ENCODE data around the gene ACSS1.

ACSS1 gene

GRCh38 chr20:25054096-25054820 is 3.7 kb downstream of the ACSS1 start:
- ChIA-PET CTCF (no interaction called here), POLR2A (interaction anchor here (0.6 to 0.7 kb wide), 2 partner anchors 44 to 61 kb away, joined by 3 to 4 read pairs; no protein-coding TSS in a partner anchor)
- TF ChIP-seq FOXA1 (IDR thresholded peaks at IDR 0.05) (no peak), BHLHE40 (IDR thresholded peaks at IDR 0.05; ENCODE audit: borderline replicate concordance) (no peak), PKNOX1 (IDR thresholded peaks at IDR 0.05) (no peak), TARDBP (IDR thresholded peaks at IDR 0.05) (no peak), CTBP1 (IDR thresholded peaks at IDR 0.05; ENCODE audit: borderline replicate concordance) (no peak), ARNT (IDR thresholded peaks at IDR 0.05) (no peak), SP1 (IDR thresholded peaks at IDR 0.05) (no peak), L3MBTL2 (conservative IDR thresholded peaks at IDR 0.05) (no peak), ZNF384 (IDR thresholded peaks at IDR 0.05) (no peak), NFRKB (IDR thresholded peaks at IDR 0.05) (no peak), SUZ12 (IDR thresholded peaks at IDR 0.05) (no peak), ELF4 (IDR thresholded peaks at IDR 0.05) (no peak), FOXM1 (IDR thresholded peaks at IDR 0.05; ENCODE audit: borderline replicate concordance) (no peak), FOXK2 (IDR thresholded peaks at IDR 0.05) (no peak), HDGF (IDR thresholded peaks at IDR 0.05; ENCODE audit: borderline replicate concordance) (no peak), LEF1 (IDR thresholded peaks at IDR 0.05; ENCODE audit: borderline replicate concordance) (no peak)
- no peak for DNase-seq (ENCODE audit: extremely low spot score)

DNA sequence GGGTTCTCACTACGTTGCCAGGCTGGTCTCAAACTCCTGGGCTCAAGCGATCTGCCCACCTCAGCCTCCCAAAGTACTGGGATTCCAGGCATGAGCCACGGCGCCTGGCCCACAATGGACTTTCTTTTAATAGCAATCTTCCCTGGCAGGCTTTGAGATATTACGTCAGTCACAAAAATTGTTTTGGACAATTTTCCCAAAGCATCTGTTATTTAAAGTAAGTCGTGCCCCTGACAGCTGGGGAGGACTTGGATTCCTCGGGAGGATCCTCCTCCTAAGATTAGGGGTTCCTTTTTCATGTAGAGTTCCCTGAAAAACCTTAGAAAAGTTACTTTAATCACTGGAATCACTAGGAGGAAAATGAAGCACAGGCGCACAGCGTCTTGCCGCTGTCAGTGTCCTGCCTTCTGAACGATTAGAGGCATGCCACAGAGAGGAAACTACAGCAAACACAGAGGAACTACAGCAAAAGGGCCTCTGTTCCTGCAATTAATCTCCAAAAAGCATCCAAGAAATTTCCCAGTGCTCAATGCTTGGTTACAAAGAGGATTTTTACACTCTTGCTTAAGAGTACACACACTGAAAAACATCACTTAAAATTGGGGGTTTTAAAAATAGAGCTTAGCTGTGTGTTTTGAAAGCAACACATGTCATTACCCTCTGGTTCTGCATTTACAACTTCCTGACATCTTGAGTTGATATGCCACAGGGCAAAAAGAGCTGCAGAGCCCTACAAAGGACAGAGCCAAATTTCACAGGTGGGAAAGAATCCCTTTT is 4.5 kb downstream of the ACSS1 start:
- CTCF ChIA-PET = no interaction called here
- no peak for DNase-seq (ENCODE audit: extremely low spot score)
- POLR2A ChIA-PET = interaction anchor here (0.7 kb wide), 1 partner anchor 60 kb away, joined by 4 read pairs; no protein-coding TSS in a partner anchor
- TF ChIP-seq TARDBP (IDR thresholded peaks at IDR 0.05) = no peak
- no peak for TF ChIP-seq CTBP1 (IDR thresholded peaks at IDR 0.05; ENCODE audit: borderline replicate concordance)
- no peak for TF ChIP-seq HDGF (IDR thresholded peaks at IDR 0.05; ENCODE audit: borderline replicate concordance)
- no peak for TF ChIP-seq FOXM1 (IDR thresholded peaks at IDR 0.05; ENCODE audit: borderline replicate concordance)
- no peak for TF ChIP-seq SP1 (IDR thresholded peaks at IDR 0.05)
- TF ChIP-seq NFRKB (IDR thresholded peaks at IDR 0.05) = no peak
- no peak for TF ChIP-seq FOXK2 (IDR thresholded peaks at IDR 0.05)
- TF ChIP-seq LEF1 (IDR thresholded peaks at IDR 0.05; ENCODE audit: borderline replicate concordance) = no peak
- no peak for TF ChIP-seq PKNOX1 (IDR thresholded peaks at IDR 0.05)
- TF ChIP-seq ZNF384 (IDR thresholded peaks at IDR 0.05) = no peak
- TF ChIP-seq L3MBTL2 (conservative IDR thresholded peaks at IDR 0.05) = no peak
- TF ChIP-seq FOXA1 (IDR thresholded peaks at IDR 0.05) = no peak
- no peak for TF ChIP-seq ELF4 (IDR thresholded peaks at IDR 0.05)
- TF ChIP-seq SUZ12 (IDR thresholded peaks at IDR 0.05) = no peak
- no peak for TF ChIP-seq ARNT (IDR thresholded peaks at IDR 0.05)
- no peak for TF ChIP-seq BHLHE40 (IDR thresholded peaks at IDR 0.05; ENCODE audit: borderline replicate concordance)

- no peak for DNase-seq (ENCODE audit: extremely low spot score)
- TF ChIP-seq L3MBTL2 (conservative IDR thresholded peaks at IDR 0.05) (no peak), BHLHE40 (IDR thresholded peaks at IDR 0.05; ENCODE audit: borderline replicate concordance) (no peak), ELF4 (IDR thresholded peaks at IDR 0.05) (no peak), FOXK2 (IDR thresholded peaks at IDR 0.05) (no peak), CTBP1 (IDR thresholded peaks at IDR 0.05; ENCODE audit: borderline replicate concordance) (no peak), ARNT (IDR thresholded peaks at IDR 0.05) (no peak)
- ChIA-PET CTCF (interaction anchor here (0.7 kb wide), 1 partner anchor 844 kb away, joined by 3 read pairs; no protein-coding TSS in a partner anchor), POLR2A (no interaction called here)
These were observed 5.4 kb downstream of the ACSS1 start for GRCh38 chr20:25052255-25053194.

GRCh38 chr20:25051386-25052155 is 6.4 kb downstream of the ACSS1 start:
- TF ChIP-seq SP1 (IDR thresholded peaks at IDR 0.05) = no peak
- ChIA-PET POLR2A (no interaction called here), CTCF (interaction anchor here (0.7 kb wide), 1 partner anchor 843 kb away, joined by 3 read pairs; no protein-coding TSS in a partner anchor)
- no peak for DNase-seq (ENCODE audit: extremely low spot score)

- TF ChIP-seq SP1 (IDR thresholded peaks at IDR 0.05) (no peak), BHLHE40 (IDR thresholded peaks at IDR 0.05; ENCODE audit: borderline replicate concordance) (no peak), CTBP1 (IDR thresholded peaks at IDR 0.05; ENCODE audit: borderline replicate concordance) (no peak), ZNF384 (IDR thresholded peaks at IDR 0.05) (no peak), TARDBP (IDR thresholded peaks at IDR 0.05) (no peak), FOXK2 (IDR thresholded peaks at IDR 0.05) (no peak), FOXM1 (IDR thresholded peaks at IDR 0.05; ENCODE audit: borderline replicate concordance) (no peak), PKNOX1 (IDR thresholded peaks at IDR 0.05) (no peak), SUZ12 (IDR thresholded peaks at IDR 0.05) (no peak), ELF4 (IDR thresholded peaks at IDR 0.05) (no peak), HDGF (IDR thresholded peaks at IDR 0.05; ENCODE audit: borderline replicate concordance) (no peak), NFRKB (IDR thresholded peaks at IDR 0.05) (no peak), L3MBTL2 (conservative IDR thresholded peaks at IDR 0.05) (no peak), FOXA1 (IDR thresholded peaks at IDR 0.05) (no peak), LEF1 (IDR thresholded peaks at IDR 0.05; ENCODE audit: borderline replicate concordance) (no peak), ARNT (IDR thresholded peaks at IDR 0.05) (no peak)
- ChIA-PET POLR2A (no interaction called here), CTCF (no interaction called here)
- no peak for DNase-seq (ENCODE audit: extremely low spot score)
These were observed 7.2 kb downstream of the ACSS1 start for GRCh38 chr20:25050501-25051350.

Measured in HEK293T (cell line).